Sigmoid colon (tissue), 4 donors: ENCODE results near the gene SFXN5.
"Not testable (repeated sequence)": the region's sequence is repeated elsewhere in the genome, so short reads cannot be mapped to it uniquely, and the experiment has no call there.

Source experiments
- CTCF ChIP-seq, 4 experiments: fragments of 450-650 bp in 3 of 4; fragments of 200-600 bp in 1 of 4; IDR thresholded peaks; one replicate each; pipeline ENCODE4 v1.5.1; 2016 to 2019; ENCODE audit warnings: antibody characterized with exemption in 4 of 4, mild to moderate bottlenecking in 3 of 4, moderate library complexity in 2 of 4
- POLR2A ChIP-seq, 2 donors: fragments of 450-650 bp; IDR thresholded peaks; one replicate each; pipeline ENCODE4 v1.6.1; 2016; ENCODE audit warnings: antibody characterized with exemption in 2 of 2, mild to moderate bottlenecking in 2 of 2, moderate library complexity in 2 of 2
- POLR2AphosphoS5 ChIP-seq, 4 donors: sonication (generic); formaldehyde crosslinking; IDR thresholded peaks; one replicate each; pipeline ENCODE4 v1.6.1; 2017; ENCODE audit warnings: antibody characterized with exemption in 4 of 4

GRCh38 chr2:72907369-72907768 lies 164.1 kb downstream of the SFXN5 start:
- TF ChIP-seq POLR2A, CTCF, POLR2AphosphoS5 (IDR thresholded peaks at IDR 0.05): not testable (repeated sequence)
